Liver (tissue), 3 donors: ENCODE measurements around the gene ABL1.

Experiments used
- FOXA1 ChIP-seq: IDR thresholded peaks from 2 replicates; pipeline ENCODE4 v1.6.1; 2016; ENCODE audit warnings: antibody characterized with exemption
- GABPA ChIP-seq, 2 donors: IDR thresholded peaks in 1 of 2; conservative IDR thresholded peaks in 1 of 2; 2 replicates each; pipeline ENCODE4 v1.6.1; 2016; ENCODE audit warnings: antibody characterized with exemption in 2 of 2, mild to moderate bottlenecking in 1 of 2, moderate library complexity in 1 of 2
- HNF4A ChIP-seq, 2 donors: conservative IDR thresholded peaks; 2 replicates each; pipeline ENCODE4 v1.6.1; 2016; ENCODE audit warnings: antibody characterized with exemption in 2 of 2, mild to moderate bottlenecking in 2 of 2
- HNF4G ChIP-seq: IDR thresholded peaks from 2 replicates; pipeline ENCODE4 v1.6.1; 2016; ENCODE audit warnings: antibody characterized with exemption
- JUND ChIP-seq, 2 donors: IDR thresholded peaks; 2 replicates each; pipeline ENCODE4 v1.6.1; 2016; ENCODE audit warnings: antibody characterized with exemption in 2 of 2
- RAD21 ChIP-seq, 2 donors: IDR thresholded peaks; 2 replicates each; pipeline ENCODE4 v1.6.1; 2016; ENCODE audit warnings: antibody characterized with exemption in 2 of 2, mild to moderate bottlenecking in 2 of 2
- REST ChIP-seq: IDR thresholded peaks from 2 replicates; pipeline ENCODE4 v1.6.1; 2016; ENCODE audit warnings: antibody characterized with exemption, mild to moderate bottlenecking
- RXRA ChIP-seq, 2 donors: IDR thresholded peaks; 2 replicates each; pipeline ENCODE4 v1.6.1; 2017 to 2018; ENCODE audit warnings: antibody characterized with exemption in 2 of 2, mild to moderate bottlenecking in 1 of 2
- SP1 ChIP-seq: IDR thresholded peaks from 2 replicates; pipeline ENCODE4 v1.6.1; 2018; ENCODE audit warnings: antibody characterized with exemption, mild to moderate bottlenecking
- TAF1 ChIP-seq: conservative IDR thresholded peaks from 2 replicates; pipeline ENCODE4 v1.6.1; 2016; ENCODE audit warnings: antibody characterized with exemption, mild to moderate bottlenecking
- YY1 ChIP-seq: IDR thresholded peaks from 2 replicates; pipeline ENCODE4 v1.6.1; 2016; ENCODE audit warnings: antibody characterized with exemption, mild to moderate bottlenecking
- TF ChIP-seq, protein P1 (sequence below): fragments of 150-350 bp; IDR thresholded peaks from 2 replicates; pipeline ENCODE4 v1.5.1; 2017; ENCODE audit warnings: improper control_type of control experiment, low read depth, low read length; ENCODE audit not compliant: missing input control
- TF ChIP-seq, protein P2 (sequence below): IDR thresholded peaks from 2 replicates; pipeline ENCODE4 v1.6.1; 2016; ENCODE audit warnings: antibody characterized with exemption
- TF ChIP-seq, protein P3 (sequence below): IDR thresholded peaks from 2 replicates; pipeline ENCODE4 v1.6.1; 2016; ENCODE audit warnings: antibody characterized with exemption
- donor health status: healthy.
- donor health status: healthy.

DNA sequence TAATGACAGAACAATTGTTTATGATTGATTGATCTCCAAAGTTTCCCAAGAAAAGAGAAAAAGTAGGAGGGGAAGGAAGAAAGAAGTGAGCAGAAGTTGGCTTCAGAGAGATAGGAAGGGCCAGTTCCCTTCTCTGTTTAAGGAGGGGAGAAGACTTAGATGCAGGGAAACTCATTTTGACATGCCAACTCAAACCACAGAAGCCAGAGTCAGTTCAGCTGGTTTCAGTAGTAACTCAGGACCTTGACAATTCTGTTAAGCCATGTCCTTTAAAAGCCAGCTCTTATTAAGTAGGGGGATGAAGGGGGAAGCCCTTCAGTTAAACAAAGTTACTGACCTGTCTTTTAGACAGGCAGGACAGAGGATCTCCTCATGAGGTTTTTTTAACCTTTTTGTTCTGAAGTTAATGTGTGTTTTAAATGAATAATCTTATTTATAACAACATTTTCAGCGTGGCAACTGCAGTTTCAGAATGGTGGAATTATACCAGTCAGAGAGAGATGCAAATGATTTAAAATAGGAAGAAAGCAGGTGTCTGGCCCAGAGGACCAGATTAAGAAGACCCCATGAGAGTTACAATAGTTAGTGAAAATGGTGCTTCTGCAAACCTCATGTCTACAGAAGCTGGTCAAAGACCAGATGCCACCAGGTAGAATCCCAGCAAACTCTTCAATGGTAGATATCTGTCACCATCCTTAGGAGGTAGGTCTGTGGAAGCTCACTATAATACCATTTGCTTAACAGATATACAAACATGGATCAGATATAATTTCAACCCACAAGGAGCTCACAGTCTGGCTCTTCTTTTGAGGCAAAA is 29.3 kb upstream of the ABL1 start:
- TF ChIP-seq, protein P1, sequence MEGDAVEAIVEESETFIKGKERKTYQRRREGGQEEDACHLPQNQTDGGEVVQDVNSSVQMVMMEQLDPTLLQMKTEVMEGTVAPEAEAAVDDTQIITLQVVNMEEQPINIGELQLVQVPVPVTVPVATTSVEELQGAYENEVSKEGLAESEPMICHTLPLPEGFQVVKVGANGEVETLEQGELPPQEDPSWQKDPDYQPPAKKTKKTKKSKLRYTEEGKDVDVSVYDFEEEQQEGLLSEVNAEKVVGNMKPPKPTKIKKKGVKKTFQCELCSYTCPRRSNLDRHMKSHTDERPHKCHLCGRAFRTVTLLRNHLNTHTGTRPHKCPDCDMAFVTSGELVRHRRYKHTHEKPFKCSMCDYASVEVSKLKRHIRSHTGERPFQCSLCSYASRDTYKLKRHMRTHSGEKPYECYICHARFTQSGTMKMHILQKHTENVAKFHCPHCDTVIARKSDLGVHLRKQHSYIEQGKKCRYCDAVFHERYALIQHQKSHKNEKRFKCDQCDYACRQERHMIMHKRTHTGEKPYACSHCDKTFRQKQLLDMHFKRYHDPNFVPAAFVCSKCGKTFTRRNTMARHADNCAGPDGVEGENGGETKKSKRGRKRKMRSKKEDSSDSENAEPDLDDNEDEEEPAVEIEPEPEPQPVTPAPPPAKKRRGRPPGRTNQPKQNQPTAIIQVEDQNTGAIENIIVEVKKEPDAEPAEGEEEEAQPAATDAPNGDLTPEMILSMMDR: no peak
- TF ChIP-seq HNF4A (conservative IDR thresholded peaks at IDR 0.05): no peak
- TF ChIP-seq, protein P2, sequence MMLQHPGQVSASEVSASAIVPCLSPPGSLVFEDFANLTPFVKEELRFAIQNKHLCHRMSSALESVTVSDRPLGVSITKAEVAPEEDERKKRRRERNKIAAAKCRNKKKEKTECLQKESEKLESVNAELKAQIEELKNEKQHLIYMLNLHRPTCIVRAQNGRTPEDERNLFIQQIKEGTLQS: no peak
- no peak for TF ChIP-seq JUND (IDR thresholded peaks at IDR 0.05)
- TF ChIP-seq YY1: no peak
- TF ChIP-seq, protein P3, sequence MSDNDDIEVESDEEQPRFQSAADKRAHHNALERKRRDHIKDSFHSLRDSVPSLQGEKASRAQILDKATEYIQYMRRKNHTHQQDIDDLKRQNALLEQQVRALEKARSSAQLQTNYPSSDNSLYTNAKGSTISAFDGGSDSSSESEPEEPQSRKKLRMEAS: no peak
- TF ChIP-seq RAD21 (IDR thresholded peaks at IDR 0.05): no peak
- TF ChIP-seq GABPA (IDR thresholded peaks at IDR 0.05 in 1 of 2, conservative IDR thresholded peaks at IDR 0.05 in 1 of 2): no peak
- TF ChIP-seq REST: no peak
- no peak for TF ChIP-seq SP1
- no peak for TF ChIP-seq RXRA (IDR thresholded peaks at IDR 0.05)
- no peak for TF ChIP-seq FOXA1
- TF ChIP-seq TAF1: no peak
- TF ChIP-seq HNF4G: no peak
